Measurements from ENCODE around the gene CACNA1D.
"Not testable (repeated sequence)": the region's sequence is repeated elsewhere in the genome, so short reads cannot be mapped to it uniquely, and the experiment has no call there.

CACNA1D gene

DNA sequence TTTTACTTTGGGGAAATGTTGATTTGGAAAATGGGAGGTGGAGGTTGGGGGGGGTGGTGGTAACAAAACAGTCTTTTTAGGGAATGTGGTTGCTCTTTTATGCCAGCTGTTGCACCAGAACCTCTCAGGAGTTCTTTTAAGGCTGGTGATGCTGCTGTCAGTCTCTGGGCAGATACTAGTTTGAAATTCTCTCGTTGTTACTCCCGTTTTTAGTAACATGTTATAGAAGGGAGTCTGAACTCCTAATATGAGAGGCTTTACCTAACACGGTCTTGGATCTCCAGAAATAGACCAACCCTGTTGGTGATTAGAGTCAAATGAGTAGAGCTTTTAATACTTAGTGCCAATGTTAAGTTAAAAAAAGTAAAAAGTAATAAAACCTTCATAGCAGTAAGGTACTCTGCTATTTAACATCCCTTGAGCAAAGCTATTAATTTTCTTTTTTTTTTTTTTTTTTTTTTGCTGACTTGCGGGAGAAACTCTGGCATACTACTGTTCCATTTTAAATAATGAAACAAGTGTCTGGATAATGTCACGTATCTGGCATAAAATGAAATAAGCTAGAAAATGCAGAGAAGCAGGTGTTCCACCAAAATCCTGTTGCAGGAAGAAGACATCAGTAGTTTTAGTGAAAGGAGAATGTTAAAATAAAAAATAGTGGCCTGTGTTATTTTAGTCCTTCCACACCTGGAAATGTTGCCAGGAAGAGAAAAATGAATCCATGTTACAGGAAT, 156.7 kb downstream of the CACNA1D start:
- DNase-seq (ENCODE audit: low read depth) = no peak
- TF ChIP-seq, protein P1, sequence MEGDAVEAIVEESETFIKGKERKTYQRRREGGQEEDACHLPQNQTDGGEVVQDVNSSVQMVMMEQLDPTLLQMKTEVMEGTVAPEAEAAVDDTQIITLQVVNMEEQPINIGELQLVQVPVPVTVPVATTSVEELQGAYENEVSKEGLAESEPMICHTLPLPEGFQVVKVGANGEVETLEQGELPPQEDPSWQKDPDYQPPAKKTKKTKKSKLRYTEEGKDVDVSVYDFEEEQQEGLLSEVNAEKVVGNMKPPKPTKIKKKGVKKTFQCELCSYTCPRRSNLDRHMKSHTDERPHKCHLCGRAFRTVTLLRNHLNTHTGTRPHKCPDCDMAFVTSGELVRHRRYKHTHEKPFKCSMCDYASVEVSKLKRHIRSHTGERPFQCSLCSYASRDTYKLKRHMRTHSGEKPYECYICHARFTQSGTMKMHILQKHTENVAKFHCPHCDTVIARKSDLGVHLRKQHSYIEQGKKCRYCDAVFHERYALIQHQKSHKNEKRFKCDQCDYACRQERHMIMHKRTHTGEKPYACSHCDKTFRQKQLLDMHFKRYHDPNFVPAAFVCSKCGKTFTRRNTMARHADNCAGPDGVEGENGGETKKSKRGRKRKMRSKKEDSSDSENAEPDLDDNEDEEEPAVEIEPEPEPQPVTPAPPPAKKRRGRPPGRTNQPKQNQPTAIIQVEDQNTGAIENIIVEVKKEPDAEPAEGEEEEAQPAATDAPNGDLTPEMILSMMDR (conservative IDR thresholded peaks at IDR 0.05; ENCODE audit: low read depth, low read length) = no peak
- no peak overlapping the region for H3K4me3 ChIP-seq (ENCODE audit: low read length)

DNA sequence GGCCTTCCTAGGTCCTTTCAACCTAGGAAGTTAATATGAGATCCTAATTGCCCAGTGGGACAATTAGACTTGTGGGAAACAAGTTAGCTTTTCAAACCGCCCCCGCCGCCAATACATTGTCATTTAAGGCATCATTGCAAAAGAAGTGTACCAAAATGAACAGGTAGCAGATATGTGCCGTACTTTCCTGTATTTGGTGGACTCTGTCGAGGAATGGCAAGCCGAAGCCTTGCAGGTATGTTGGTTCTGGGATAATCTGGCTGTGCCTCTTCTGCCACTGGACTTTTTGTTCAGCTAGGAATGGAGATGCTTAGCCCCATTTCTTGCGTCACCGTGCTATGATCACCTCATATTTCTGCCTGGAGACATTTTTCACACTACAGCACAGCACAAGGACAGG, 157.5 kb downstream of the CACNA1D start:
- no peak overlapping the region for H3K4me3 ChIP-seq (ENCODE audit: low read length)
- TF ChIP-seq, protein P1 (conservative IDR thresholded peaks at IDR 0.05; ENCODE audit: low read depth, low read length) = no peak
- no peak for DNase-seq (ENCODE audit: low read depth)

DNA sequence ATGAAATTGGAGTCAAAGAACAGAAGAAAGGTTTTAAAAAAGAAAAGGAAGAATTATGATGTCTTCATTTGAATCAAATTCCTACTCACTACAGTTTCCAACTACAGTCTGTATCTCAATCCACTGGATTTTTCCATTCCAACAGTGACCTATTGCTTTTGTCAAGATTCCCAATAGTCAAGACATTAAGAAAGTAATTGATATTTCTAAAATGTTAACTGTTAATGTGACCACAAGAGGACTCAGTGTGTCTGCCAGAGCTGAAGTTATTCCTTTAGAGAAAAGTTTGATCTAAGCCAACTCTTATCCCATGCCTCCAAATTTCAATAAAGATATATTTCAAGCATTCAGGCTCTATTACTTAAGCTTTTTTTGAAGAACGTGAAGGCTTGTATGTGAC, 163.2 kb downstream of the CACNA1D start:
- no peak for DNase-seq (ENCODE audit: low read depth)
- TF ChIP-seq, protein P1 (conservative IDR thresholded peaks at IDR 0.05; ENCODE audit: low read depth, low read length) = no peak
- no peak overlapping the region for H3K4me3 ChIP-seq (ENCODE audit: low read length)

DNA sequence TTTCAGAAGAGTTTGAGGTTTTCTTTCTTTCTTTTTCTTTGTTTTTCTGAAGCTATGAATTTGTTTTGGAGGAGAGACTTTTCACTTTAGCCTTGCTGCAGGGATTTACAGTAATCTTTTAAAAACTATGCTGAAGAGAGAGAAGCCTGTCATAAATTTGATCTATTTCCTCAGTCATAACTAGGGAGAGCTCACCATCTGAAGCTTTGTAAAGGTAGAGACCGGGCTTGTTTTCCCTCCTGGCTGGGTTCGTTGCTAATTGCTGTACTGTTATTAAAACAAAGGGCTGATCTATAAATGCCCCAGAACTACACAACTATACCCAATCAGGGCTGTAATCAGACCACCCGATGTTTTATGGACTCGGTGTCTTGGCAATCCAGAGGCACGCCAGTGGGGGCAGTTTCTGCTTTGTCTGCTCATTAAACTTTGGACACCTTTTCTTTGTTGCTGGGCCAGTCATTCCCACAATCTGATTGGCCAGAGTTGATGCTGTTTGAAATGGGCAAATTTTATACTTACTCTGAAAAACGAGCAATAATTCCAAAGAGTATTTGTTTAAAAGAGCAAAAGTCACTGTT, 164.3 kb downstream of the CACNA1D start:
- TF ChIP-seq, protein P1 (conservative IDR thresholded peaks at IDR 0.05; ENCODE audit: low read depth, low read length) = no peak
- no peak overlapping the region for H3K4me3 ChIP-seq (ENCODE audit: low read length)
- DNase-seq (ENCODE audit: low read depth) = no peak

DNA sequence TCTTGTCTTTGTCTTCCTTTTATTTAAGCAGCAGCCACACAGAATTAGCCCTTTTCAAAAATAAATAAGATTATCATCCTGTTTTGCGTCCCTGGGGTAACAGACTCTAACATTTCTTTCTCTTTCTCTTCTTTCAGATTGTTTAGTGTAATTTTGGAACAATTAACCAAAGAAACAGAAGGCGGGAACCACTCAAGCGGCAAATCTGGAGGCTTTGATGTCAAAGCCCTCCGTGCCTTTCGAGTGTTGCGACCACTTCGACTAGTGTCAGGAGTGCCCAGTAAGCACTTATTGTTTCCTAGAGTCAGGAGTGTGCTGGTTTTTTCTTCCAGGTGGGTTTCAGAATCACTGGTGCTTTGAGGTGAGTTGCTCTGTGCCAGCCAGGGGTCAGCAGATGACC, 165.6 kb downstream of the CACNA1D start:
- DNase-seq (ENCODE audit: low read depth) = no peak
- TF ChIP-seq, protein P1 (conservative IDR thresholded peaks at IDR 0.05; ENCODE audit: low read depth, low read length) = no peak
- no peak overlapping the region for H3K4me3 ChIP-seq (ENCODE audit: low read length)

DNA sequence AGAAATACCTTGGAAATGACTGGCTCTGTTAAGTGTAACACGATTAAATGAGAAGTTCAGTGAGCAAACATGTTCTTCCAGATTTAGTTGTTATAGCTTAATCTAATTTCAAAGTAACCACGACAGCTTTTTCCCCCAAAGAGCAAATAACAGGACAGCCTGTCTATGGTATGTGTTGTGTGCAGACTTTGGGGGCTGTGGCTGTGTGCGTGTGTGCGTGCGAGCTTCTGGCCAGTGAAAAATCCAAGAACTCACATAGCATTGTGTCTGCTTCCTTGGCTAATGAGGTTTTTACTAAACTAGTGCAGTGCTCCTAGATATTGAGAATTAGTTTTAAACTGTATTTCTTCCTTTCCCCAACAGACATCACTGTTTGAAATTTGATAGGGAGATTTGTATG, 167.1 kb downstream of the CACNA1D start:
- no peak for DNase-seq (ENCODE audit: low read depth)
- TF ChIP-seq, protein P1 (conservative IDR thresholded peaks at IDR 0.05; ENCODE audit: low read depth, low read length) = no peak
- H3K4me3 ChIP-seq (ENCODE audit: low read length) = no peak overlapping the region

DNA sequence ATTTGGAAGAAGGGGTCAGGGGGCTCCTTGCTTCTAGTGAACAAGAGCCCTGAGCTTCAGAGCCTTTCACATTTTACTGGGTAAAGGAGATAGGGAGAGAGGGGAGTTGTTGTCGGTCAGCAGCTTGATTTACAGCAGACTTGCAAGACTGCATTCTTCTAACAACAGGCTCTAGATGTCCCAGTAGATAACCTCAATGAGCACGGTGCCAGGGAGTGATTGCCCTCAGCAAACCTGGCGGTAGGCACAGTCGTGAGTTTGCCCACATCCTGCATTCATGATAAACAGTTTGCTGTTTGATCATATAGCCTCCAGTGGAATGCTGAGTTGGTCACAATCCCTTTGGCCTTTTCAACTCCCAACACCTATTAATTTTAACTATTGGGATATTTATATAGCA, 170.4 kb downstream of the CACNA1D start:
- not testable (repeated sequence) for DNase-seq (ENCODE audit: low read depth)

More for the DNA sequence above, 170.4 kb downstream of the CACNA1D start:
- not testable (repeated sequence) for H3K4me3 ChIP-seq (ENCODE audit: low read length)
